WTC11 (cell line): ENCODE data around the gene ING5. TPM values are rescaled to one million over a fixed set of nuclear protein-coding genes. Genes with fewer than 3 reads are reported as not detected.

Source experiments
- ATAC-seq: fragments of 200-7000 bp; cut with Tn5 transposase; 2 replicates; pipeline ENCODE4 v1.10.0; 2021; ENCODE audit warnings: mild to moderate bottlenecking, moderate library complexity
- CTCF ChIA-PET: fragments of 300-600 bp; sonication (Branson Sonifier 250); formaldehyde crosslinking; loops from one replicate; lab custom pipeline; 2021; ENCODE audit warnings: antibody characterized with exemption; lab: Charles Lee
- POLR2A ChIA-PET: fragments of 350-600 bp; sonication (Branson Sonifier 250); formaldehyde crosslinking; loops from one replicate; lab custom pipeline; 2021; ENCODE audit warnings: antibody characterized with exemption; lab: Charles Lee
- DNase-seq: peaks from one replicate; pipeline ENCODE4 v3.0.0; 2021; ENCODE audit warnings: low spot score
- H3K27ac Mint-ChIP-seq: 2 replicates; pipeline ENCODE4 v1.8.0; 2021; ENCODE audit warnings: mixed read lengths
- H3K27me3 Mint-ChIP-seq: 2 replicates; pipeline ENCODE4 v1.8.0; 2021; ENCODE audit warnings: low read depth, mild to moderate bottlenecking, moderate library complexity, mixed read lengths
- H3K36me3 Mint-ChIP-seq: 2 replicates; pipeline ENCODE4 v1.8.0; 2021; ENCODE audit warnings: mixed read lengths
- H3K4me1 Mint-ChIP-seq: 2 replicates; pipeline ENCODE4 v1.8.0; 2022; ENCODE audit warnings: mixed read lengths
- H3K4me3 Mint-ChIP-seq: 2 replicates; pipeline ENCODE4 v1.8.0; 2021; ENCODE audit warnings: mild to moderate bottlenecking, moderate library complexity, mixed read lengths
- H3K9me3 Mint-ChIP-seq: 2 replicates; pipeline ENCODE4 v1.8.0; 2021; ENCODE audit warnings: mixed read lengths
- ATF2 ChIP-seq: sonication (generic); formaldehyde crosslinking; IDR thresholded peaks from 2 replicates; pipeline ENCODE4 v1.8.1; 2022; ENCODE audit warnings: low read depth, missing genetic modification reagents, borderline replicate concordance
- ATF3 ChIP-seq: sonication (generic); formaldehyde crosslinking; conservative IDR thresholded peaks from 2 replicates; pipeline ENCODE4 v1.8.1; 2022; ENCODE audit warnings: mild to moderate bottlenecking, missing genetic modification reagents
- E2F5 ChIP-seq: sonication (generic); formaldehyde crosslinking; IDR thresholded peaks from 2 replicates; pipeline ENCODE4 v1.8.1; 2022; ENCODE audit warnings: mild to moderate bottlenecking, moderate library complexity, missing genetic modification reagents
- ESRRA ChIP-seq: sonication (generic); formaldehyde crosslinking; IDR thresholded peaks from 2 replicates; pipeline ENCODE4 v1.8.1; 2022; ENCODE audit warnings: mild to moderate bottlenecking, missing genetic modification reagents, borderline replicate concordance
- FOXJ3 ChIP-seq: sonication (generic); formaldehyde crosslinking; IDR thresholded peaks from 2 replicates; pipeline ENCODE4 v1.9.0; 2021; ENCODE audit warnings: missing genetic modification reagents, mild to moderate bottlenecking, borderline replicate concordance
- FOXK1 ChIP-seq: sonication (generic); formaldehyde crosslinking; IDR thresholded peaks from 2 replicates; pipeline ENCODE4 v1.8.0; 2022; ENCODE audit warnings: mild to moderate bottlenecking, moderate library complexity, missing genetic modification reagents
- FOXP4 ChIP-seq: sonication (generic); formaldehyde crosslinking; IDR thresholded peaks from 2 replicates; pipeline ENCODE4 v1.8.0; 2022; ENCODE audit warnings: mild to moderate bottlenecking, missing genetic modification reagents
- GABPB1 ChIP-seq: sonication (generic); formaldehyde crosslinking; IDR thresholded peaks from 2 replicates; pipeline ENCODE4 v1.8.1; 2023; ENCODE audit warnings: mild to moderate bottlenecking, missing genetic modification reagents
- NFYB ChIP-seq: sonication (generic); formaldehyde crosslinking; conservative IDR thresholded peaks from 2 replicates; pipeline ENCODE4 v1.8.0; 2022; ENCODE audit warnings: low read depth, missing genetic modification reagents
- PRDM15 ChIP-seq: sonication (generic); formaldehyde crosslinking; IDR thresholded peaks from 2 replicates; pipeline ENCODE4 v1.8.0; 2022; ENCODE audit warnings: missing genetic modification reagents
- RELA ChIP-seq: sonication (generic); formaldehyde crosslinking; IDR thresholded peaks from 2 replicates; pipeline ENCODE4 v1.8.1; 2022; ENCODE audit warnings: missing genetic modification reagents, mild to moderate bottlenecking, borderline replicate concordance
- RORB ChIP-seq: fragments of 250-450 bp; sonication (Bioruptor Pico); IDR thresholded peaks from 2 replicates; pipeline ENCODE4 v1.9.0; 2021; ENCODE audit warnings: mild to moderate bottlenecking
- USF1 ChIP-seq: sonication (generic); formaldehyde crosslinking; IDR thresholded peaks from 2 replicates; pipeline ENCODE4 v1.8.0; 2022; ENCODE audit warnings: mild to moderate bottlenecking, missing genetic modification reagents
- USF2 ChIP-seq: sonication (generic); formaldehyde crosslinking; IDR thresholded peaks from 2 replicates; pipeline ENCODE4 v1.8.1; 2023; ENCODE audit warnings: mild to moderate bottlenecking, missing genetic modification reagents, moderate library complexity
- ZNF138 ChIP-seq: sonication (generic); formaldehyde crosslinking; conservative IDR thresholded peaks from 2 replicates; pipeline ENCODE4 v1.8.1; 2022; ENCODE audit warnings: mild to moderate bottlenecking, moderate library complexity, missing genetic modification reagents
- ZNF416 ChIP-seq: fragments of 250-450 bp; sonication (Bioruptor Pico); IDR thresholded peaks from 2 replicates; pipeline ENCODE4 v1.9.0; 2021; ENCODE audit warnings: mild to moderate bottlenecking, inconsistent platforms
- total RNA-seq: library from RNA; stranded (reverse); gene quantifications from 3 replicates; pipeline ENCODE4 v1.2.3, GENCODE V29; 2021

ING5 gene
- total RNA-seq, 1 experiment from 2014 or later, result 43.1 TPM

GRCh38 chr2:241762933-241763369, 61.1 kb downstream of the ING5 start (continued):
- TF ChIP-seq FOXP4, result no peak
- no peak for TF ChIP-seq FOXJ3 (CRISPR knock-in tag)
- no peak for TF ChIP-seq ESRRA (CRISPR knock-in tag)
- TF ChIP-seq USF2, result no peak

GRCh38 chr2:241763551-241764274, 61.9 kb downstream of the ING5 start:
- ATAC-seq (no peak), DNase-seq (no peak)
- Mint-ChIP-seq H3K9me3 (peaks cover 10% of the 10 kb centered on the region), H3K4me1 (peaks cover 5% of the 10 kb centered on the region; the same call in 1 of the 2 replicates), H3K27ac (no peak overlapping the region), H3K4me3 (no peak overlapping the region), H3K27me3 (peaks cover 3% of the 10 kb centered on the region; the same call in 1 of the 2 replicates), H3K36me3 (peaks cover 20% of the 10 kb centered on the region)
- ChIA-PET CTCF (interaction anchor here (1.0 to 1.7 kb wide), 4 partner anchors 30 to 115 kb away, joined by 4 to 12 read pairs (median 6); partner anchors contain the start of gene ING5), POLR2A (no interaction called here)
- TF ChIP-seq ATF3, result no peak
- TF ChIP-seq GABPB1, result no peak
- TF ChIP-seq RELA (CRISPR knock-in tag), result no peak
- no peak for TF ChIP-seq NFYB (CRISPR knock-in tag)
- TF ChIP-seq E2F5 (CRISPR knock-in tag), result no peak
- no peak for TF ChIP-seq RORB
- TF ChIP-seq PRDM15 (CRISPR knock-in tag), result no peak
- TF ChIP-seq FOXK1, result no peak

GRCh38 chr2:241764275-241765241, 62.7 kb downstream of the ING5 start:
- ATAC-seq, result peak; percentile 69

More at GRCh38 chr2:241764275-241765241, 62.7 kb downstream of the ING5 start:
- ChIA-PET CTCF (interaction anchor here (0.7 to 1.7 kb wide), 5 partner anchors 31 to 114 kb away, joined by 3 to 12 read pairs (median 6); partner anchors contain the start of gene ING5), POLR2A (interaction anchor here (0.6 kb wide), 1 partner anchor 56 kb away, joined by 3 read pairs; no protein-coding TSS in a partner anchor)
- Mint-ChIP-seq H3K4me3 (no peak overlapping the region), H3K4me1 (peaks cover 5% of the 10 kb centered on the region; the same call in 1 of the 2 replicates), H3K9me3 (peaks cover 9% of the 10 kb centered on the region), H3K27ac (no peak overlapping the region; the same call in 1 of the 2 replicates), H3K36me3 (peaks cover 13% of the 10 kb centered on the region), H3K27me3 (peaks cover 3% of the 10 kb centered on the region; the same call in 1 of the 2 replicates)
- no peak for TF ChIP-seq ZNF416 (CRISPR knock-in tag)
- no peak for TF ChIP-seq USF1 (CRISPR knock-in tag)
- TF ChIP-seq E2F5 (CRISPR knock-in tag), result no peak
- TF ChIP-seq ATF2 (CRISPR knock-in tag), result no peak
- no peak for TF ChIP-seq ZNF138
- peak; percentile 27 for DNase-seq
